ENCODE data around the gene BMP5.

- TF ChIP-seq CTCF (IDR thresholded peaks at IDR 0.05; ENCODE audit: insufficient read depth, low read length, poor library complexity, severe bottlenecking): no peak
- TF ChIP-seq EZH2phosphoT487 (conservative IDR thresholded peaks at IDR 0.05; ENCODE audit: low read length): no peak
These were observed 52.6 kb downstream of the BMP5 start for GRCh38 chr6:55822815-55823214.
